Ecto neural progenitor cell (in vitro differentiated cells): ENCODE data around the gene RAG2.
"Not testable (repeated sequence)": the region's sequence is repeated elsewhere in the genome, so short reads cannot be mapped to it uniquely, and the experiment has no call there.

Experiments used
- DNase-seq: peaks from one replicate; pipeline ENCODE4 v3.0.0-alpha.2; 2018; ENCODE audit warnings: low spot score

RAG2 gene

DNA sequence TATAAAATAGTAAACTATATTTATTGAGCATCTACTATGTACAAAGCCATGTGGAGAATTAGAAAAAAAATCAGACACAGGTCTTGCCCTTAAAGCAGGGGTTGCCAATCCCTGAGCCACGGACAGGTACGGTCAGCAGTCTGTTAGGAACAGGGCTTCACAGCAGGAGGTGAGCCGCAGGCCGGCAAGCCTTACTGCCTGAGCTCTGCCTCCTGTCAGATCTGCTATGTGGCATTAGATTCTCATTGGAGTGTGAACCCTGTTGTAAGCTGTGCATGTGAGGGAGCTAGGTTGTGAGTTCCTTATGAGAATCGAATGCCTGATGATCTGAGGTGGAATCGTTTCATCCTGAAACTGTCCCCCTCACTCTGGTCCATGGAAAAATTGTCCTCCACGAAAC, 2.1 kb upstream of the RAG2 start:
- DNase-seq: no peak

DNA sequence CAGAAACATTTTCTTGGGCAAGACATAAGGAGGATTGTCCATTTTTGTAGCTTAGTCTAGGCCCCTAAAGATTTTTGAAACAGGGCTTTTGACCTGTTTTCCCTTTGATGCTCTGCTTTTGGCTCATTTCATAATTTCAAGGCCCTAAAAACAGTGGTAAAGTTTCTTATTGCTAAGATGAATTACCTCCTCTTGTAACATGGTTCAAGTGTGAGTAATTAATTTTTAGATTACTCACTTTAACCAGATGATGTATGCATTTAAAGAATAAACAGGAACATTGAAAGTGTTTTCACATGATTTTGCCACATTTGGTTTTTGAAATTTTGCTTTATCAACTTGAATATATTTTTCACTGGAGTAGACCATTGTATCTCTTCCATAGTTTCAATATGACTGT, 1.2 kb downstream of the RAG2 start:
- no peak for DNase-seq

DNA sequence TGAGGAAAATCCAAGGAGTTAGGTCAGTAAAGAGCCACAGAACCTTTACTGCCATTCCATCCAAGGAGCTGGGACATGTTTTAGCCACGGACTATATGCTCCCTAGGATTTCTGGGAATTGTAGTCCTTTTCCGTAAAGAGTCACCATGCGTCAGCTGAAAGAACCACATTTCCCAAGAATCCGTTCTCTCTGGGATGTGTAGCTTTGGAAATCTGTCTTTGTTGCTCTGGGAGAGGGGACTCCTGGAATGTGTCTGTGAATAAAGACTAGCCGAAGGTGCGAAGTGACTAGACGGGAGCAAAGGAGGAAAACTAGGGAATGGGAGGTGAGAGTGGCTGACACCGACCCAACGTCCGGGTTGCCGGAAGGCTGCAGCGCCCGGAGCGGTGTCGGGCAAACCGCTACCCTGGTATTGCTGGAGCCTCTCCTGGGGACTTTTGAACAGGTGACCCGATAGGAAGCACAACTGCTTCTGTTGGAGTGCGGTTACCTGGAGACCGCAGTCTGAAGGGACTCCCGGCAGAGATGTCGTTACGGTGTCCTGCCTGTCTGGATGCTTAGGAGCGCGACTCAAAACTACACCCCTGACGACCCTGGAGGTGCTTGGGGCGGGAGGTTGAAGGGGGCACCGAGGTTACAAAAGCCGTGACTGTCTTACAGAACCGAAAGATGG, 3.6 kb downstream of the RAG2 start, which contains the start of gene IFTAP:
IFTAP (plus strand) TSS at position 187 of the 674 bp plus-strand sequence. CDS start 15,602 bp downstream, outside the sequence.
- peak; percentile 75 for DNase-seq

DNA sequence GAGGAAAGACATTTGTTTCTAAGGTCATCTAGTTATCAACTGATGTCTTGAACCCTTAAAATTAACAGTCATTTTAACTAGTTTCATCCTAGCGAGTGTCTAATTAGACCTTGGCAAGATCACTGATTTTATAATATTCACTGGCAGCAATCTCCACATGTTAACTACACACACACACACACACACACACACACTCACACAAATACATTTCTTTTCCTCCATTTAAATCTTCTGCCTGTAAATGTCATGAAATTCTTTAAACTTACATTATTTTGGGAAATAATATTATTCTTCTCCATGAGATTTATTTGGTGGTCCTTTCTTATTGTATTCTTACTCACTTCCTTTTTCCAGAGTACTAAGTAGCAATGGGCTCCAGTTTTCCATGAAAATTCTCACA, 6.6 kb downstream of the RAG2 start:
- no peak for DNase-seq

DNA sequence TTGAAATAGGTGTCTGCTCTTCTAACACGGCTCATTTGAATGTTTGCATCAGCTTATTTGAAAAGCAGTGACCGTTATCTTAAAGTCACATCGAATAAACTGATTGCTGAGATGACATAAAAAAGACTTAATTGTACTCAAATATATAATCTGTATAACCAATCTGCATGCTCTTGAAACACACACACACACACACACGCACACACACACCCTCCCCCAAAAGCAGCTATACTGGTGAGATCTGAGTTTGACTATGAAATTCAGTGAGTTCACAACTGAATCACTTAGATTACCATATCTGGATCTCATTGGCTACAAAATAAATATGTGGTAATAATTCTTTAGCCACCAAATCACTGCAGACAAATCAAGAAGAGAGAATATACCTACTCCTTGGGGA, 7.5 kb downstream of the RAG2 start:
- DNase-seq: no peak

DNA sequence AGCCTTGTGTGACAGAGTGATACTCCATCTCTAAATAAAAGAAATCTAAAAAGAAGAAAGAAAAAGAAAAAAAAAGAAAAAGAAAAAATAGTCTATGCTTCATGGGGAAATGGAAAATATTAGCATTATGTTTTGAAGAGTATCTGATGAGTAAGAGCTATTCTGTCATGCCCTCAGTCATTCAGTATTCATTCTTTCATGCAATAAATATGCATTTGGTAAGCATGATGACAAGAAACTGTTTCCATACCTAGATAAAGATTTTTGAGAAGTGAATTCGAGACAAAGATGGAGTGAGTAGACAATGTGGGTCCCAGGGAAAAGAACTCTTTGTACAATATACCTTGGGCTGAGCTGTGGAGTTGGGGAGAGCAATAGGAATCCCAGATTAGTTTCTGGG, 9.9 kb downstream of the RAG2 start:
- no peak for DNase-seq

DNA sequence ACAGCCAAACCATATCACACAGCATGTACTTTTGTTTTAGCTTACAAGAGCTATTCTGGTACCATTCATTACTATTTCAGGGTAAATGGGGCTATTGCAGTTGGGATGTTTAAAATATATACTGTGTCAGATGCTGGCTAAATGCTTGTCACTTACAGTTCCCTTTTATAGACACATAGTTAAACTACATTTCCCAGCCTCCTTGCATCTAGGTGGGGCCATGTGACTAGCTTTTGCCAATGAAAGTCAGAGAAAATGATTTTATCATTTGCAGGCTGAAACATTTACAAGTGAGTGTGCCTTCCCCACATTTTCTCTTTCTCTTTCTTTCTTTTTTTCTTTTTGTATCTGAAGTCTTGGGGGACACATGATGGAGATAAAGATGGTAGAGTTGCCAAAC, 11.5 kb downstream of the RAG2 start:
- no peak for DNase-seq

DNA sequence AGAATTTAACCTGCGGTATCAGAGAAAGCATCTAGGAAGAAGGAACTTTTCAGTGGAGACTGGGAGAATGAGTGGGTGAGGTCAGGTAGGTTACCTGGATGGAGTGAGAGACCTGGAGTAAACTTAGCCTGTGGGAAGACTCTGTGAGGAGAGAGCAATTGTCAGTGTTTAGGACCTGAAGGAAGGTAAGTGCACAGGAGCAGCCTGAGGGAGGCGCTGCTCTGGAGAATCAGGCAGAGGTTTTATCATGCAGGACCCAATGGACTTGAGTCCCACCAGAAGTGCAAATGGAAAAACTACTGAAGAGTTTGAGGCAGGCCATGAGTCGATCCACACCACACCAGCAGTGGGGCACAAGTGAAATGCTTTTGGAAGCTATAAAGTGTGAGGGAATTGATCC, 14.4 kb downstream of the RAG2 start:
- no peak for DNase-seq

DNA sequence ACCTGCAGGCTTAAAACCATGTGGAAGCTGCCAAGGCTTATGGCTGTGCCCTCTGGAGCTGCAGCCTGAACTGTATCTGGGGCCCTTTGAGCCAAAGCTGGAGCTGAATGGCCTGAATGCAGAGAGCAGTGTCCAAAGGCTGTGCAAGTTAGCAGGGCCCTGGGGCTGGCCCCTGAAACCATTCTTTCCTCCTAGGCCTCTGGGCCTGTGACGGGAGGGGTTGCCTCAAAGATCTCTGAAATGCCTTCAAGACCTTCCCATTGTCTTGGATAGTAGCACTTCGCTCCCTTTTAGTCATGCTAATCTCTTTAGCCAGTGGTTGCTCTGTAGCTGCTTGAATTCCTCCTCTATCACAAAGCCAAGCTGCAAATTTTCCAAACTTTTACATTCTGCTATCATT, 16.5 kb downstream of the RAG2 start:
- no peak for DNase-seq

DNA sequence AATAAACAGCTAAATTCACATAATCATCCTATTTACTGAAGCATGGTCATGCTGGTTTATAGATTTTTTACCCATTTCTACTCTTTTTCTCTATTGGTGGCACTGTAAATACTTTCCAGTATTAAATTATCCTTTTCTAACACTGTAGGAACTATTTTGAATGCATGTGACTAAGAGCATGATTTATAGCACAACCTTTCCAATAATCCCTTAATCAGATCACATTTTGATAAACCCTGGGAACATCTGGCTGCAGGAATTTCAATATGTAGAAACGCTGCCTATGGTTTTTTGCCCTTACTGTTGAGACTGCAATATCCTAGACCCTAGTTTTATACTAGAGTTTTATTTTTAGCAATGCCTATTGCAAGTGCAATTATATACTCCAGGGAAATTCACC, 19.6 kb downstream of the RAG2 start:
- DNase-seq: no peak

DNA sequence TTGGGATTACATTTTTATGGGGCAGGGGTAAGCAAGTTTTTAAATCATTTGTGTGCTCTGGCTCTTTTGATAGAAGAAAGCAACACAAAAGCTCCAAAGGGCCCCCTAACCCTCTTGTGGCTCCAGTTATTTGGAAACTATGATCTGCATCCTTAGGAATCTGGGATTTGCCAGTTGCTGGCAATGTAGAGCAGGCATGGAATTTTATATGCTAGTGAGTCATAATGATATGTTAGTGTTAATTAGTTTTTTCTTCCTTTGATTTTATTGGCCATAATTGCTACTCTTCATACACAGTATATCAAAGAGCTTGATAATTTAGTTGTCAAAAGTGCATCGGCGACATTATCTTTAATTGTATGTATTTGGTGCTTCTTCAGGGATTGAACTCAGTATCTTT, 20.2 kb downstream of the RAG2 start:
- no peak for DNase-seq

DNA sequence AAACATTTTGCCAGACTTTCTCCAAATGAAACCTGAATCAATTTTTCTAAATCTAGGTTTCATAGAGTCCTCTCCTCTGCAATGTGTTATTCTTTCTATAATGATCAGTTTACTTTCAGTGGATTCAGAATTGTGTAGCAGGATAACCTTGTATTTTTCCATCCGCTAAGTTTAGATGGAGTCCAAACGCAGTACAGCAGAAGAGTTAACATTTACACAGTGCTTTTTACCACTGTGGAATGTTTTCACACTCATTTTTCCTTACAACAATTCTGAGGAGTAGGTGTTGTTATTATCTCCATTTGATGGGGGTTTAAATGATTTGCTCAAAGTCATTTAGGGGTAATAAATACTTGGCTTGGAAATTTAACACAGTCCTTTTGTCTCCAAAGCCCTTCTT, 20.7 kb downstream of the RAG2 start:
- DNase-seq: no peak

DNA sequence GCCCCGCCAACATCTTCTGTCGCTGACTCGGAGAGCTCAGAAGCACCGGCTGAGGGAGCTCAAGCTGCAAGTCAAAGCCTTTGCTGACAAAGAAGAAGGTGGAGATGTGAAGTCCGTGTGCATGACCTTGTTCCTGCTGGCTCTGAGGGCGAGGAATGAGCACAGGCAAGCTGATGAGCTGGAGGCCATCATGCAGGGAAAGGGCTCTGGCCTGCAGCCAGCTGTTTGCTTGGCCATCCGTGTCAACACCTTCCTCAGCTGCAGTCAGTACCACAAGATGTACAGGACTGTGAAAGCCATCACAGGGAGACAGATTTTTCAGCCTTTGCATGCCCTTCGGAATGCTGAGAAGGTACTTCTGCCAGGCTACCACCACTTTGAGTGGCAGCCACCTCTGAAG, 23.6 kb downstream of the RAG2 start:
- DNase-seq: no peak

DNA sequence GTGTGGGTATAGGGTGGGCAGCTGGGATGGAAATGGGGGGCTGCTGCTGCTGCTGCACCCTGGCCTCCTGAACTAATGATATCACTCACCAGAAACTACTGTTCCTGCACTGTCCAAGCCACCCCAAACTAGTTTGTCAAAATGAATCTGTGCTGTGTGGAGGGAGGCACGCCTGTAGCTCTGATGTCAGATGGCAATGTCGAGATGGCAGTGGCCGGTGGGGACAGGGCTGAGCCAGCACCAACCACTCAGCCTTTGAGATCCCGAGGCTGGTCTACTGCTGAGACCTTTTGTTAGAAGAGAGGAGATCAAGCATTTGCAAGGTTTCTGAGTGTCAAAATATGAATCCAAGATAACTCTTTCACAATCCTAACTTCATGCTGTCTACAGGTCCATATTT, 28.9 kb downstream of the RAG2 start:
- no peak for DNase-seq

DNA sequence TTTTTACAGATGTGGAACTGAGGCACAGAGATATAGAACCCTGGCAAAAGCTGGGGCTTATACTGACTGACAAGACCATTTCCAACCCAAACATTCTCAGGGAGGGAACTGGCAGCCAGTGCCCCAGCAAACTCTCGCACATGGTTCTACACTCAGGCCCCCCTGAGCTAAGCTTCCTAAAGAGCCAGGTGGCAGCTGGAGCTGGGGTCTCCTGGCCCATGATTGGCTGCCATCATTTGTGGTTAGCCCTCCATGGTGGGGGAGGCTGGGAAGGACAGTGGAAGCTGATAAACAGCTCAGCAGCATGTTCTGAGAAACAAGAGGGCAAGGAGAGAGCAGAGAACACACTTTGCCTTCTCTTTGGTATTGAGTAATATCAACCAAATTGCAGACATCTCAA, 30.3 kb downstream of the RAG2 start, which contains the start of gene RAG1:
RAG1 (plus strand) TSS at position 314 of the 400 bp plus-strand sequence. CDS start 5,298 bp downstream, outside the sequence.
- DNase-seq: no peak

DNA sequence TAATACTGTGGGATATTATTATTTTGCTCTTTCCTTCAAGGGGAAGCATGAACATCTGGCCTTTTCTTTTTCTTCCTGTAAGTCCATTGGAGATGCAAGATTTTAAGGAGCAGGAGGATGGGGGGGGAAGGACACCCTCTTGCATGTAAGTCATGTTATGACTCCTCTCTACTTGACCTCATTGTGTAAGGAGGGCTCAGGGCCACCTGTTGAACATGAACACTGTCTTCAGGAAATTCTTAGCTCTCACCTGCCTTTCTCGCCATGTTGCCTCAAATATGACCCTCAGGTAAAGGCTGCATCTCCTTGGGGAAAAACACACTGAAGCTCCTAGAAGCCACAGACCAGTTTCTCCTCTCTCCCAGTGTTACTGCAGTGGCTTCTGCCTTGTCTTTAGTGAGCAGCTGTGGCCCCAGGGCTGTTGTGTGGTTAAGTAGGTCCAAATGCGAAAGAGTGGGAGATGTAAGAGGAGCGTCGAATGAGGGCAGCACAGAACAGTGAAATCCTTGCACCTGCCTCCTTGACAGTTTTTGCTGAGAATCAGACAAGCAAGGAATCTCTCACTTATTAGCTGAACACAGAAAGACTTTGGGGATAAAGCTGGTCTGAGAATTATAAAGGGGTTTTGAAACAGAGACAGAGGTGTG, 31.5 kb downstream of the RAG2 start:
- DNase-seq: no peak

DNA sequence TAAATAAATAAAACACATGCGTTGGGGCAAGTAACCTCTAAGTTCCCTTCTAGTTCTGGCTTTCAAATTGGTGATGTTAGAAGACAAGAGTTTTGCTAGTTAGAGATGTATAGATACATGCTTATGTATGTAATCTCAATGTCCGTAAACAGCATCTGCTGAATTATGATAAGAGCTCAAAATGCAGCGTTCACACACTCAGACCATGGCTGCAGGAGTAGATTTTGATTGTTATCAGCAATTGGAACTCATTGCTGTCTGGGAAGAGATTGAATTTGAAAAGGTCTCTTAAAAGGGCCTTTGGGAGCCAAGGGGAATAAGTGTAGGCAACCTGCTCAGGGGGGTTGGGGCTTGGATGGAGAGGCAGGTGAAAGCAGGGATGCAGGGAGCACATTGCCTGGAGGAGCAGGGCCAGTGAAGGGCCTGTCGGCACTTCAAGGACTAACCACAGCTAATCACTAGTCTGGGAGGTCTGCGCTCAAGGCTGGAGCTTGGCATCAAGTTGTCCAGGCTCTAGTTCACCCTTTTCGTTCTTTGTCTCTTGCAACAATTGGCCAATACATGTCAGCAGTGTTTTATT, 32.9 kb downstream of the RAG2 start:
- DNase-seq: no peak

DNA sequence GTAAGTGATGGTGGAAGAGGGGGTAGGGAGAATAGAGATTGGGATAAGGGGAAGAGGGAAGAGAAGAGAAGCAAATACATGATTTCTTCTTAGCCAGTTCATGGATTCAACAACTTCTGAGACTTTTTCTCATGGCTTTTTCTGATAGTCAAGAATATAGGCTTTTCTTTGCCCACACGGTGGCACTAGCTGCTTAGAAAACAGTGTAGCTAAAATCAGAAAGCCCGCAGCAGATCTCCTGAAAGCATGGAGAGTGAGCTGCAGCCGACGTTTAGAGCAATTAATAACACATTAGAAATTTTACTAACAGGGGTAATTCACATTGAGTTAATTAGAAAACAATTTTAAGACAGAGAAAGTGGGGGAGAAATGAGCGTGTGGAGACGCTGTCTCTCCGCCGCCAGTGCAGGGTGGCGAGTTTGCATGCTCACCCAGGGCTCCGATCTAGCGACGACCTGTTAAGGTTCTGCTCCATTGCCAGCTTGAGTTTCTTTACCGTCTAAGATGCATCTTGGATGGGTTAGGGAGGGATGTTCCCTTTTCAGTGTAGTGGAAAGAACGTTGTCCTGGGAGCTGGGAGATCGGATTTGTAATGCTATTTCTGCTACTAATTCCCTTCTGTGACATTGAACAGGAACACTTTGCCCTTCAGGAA, 33.5 kb downstream of the RAG2 start:
- DNase-seq: peak; percentile 58

DNA sequence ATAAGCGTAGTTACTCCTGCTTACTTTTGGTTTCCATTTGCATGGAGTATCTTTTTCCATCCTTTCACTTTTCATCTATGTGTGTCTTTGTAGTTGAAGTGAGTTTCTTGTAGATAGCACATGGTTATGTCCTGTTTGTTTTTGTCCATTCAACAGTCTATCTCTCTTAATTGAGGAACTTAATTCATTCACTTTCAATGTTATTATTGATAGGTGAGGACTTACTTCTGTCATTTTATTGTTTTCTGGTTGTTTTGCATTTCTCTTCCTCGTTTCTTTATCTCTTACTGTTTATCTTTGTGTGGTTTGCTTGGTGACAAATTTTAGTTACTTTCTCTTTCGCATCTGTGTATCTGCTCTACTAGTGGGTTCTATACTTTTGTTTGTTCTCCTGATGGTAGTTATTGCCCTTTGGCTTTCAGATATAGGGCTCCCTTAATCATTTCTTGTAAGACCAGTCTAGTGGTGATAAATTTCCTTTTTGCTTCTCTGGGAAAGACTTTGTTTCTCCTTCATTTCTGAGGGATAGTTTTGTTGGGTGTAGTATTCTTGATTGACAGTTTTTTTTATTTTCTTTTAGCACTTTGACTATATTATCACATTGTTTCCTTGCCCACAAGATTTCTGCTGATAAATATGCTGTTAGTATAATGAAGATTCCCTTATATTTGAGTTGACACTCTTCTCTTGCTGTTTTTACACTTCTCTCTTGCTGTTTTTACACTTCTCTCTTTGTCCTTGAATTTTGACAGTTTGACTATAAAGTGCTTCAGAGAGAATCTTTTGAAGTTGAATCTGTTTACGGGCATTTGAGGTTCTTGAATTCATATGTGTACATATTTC, 39.2 kb downstream of the RAG2 start:
- no peak for DNase-seq

DNA sequence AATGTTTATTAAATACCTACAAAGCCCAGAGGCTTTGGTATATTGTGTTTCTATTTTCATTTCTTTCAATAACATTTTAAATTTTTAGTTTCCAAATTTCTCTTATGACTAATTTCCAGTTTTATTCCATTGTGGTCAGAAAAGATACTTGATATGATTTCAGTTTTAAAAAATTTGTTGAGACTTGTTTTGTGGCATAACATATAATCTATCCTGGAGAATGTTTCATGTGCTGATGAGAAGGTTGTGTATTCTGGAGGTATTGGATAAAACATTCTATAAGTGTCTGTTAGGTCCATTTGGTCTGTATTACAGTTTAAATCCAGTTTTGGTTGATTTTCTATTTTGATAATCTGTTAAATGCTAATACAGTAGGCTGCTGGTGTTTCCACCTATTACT, 40.0 kb downstream of the RAG2 start:
- no peak for DNase-seq

DNA sequence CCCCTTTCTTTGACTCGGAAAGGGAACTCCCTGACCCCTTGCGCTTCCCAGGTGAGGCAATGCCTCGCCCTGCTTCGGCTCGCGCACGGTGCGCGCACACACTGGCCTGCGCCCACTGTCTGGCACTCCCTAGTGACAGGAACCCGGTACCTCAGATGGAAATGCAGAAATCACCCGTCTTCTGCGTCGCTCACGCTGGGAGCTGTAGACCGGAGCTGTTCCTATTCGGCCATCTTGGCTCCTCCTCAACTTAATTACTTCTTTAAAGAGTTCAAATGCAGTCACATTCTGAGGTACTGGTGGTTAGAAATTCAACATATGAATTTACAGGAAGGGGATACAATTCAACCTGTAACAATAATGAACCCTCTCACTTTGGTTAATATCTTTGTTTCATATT, 40.6 kb downstream of the RAG2 start:
- not testable (repeated sequence) for DNase-seq
